A673 (cell line): ENCODE results near the gene GRIN2D.

ENCODE experiments used
- CTCF ChIP-seq: fragments of 300-800, 200-600 bp; sonication (generic); conservative IDR thresholded peaks from 2 replicates; pipeline ENCODE4 v1.5.1; 2017; ENCODE audit warnings: low read depth, mild to moderate bottlenecking, antibody characterized with exemption, low read length, moderate library complexity, mixed read lengths
- EZH2 ChIP-seq: fragments of 200-600 bp; sonication (generic); IDR thresholded peaks from 2 replicates; pipeline ENCODE4 v1.6.1; 2017; ENCODE audit warnings: borderline replicate concordance, low read depth, mild to moderate bottlenecking, mixed read lengths, antibody characterized with exemption, low read length; ENCODE audit not compliant: poor library complexity, severe bottlenecking

- TF ChIP-seq CTCF, result no peak
- TF ChIP-seq EZH2, result no peak
Observed at GRCh38 chr19:48436586-48436985, 43.1 kb downstream of the GRIN2D start.
